ENCODE data around the gene SLC6A7.

GRCh38 chr5:150227036-150227435 lies 37.2 kb downstream of the SLC6A7 start:
- TF ChIP-seq POLR2A (IDR thresholded peaks at IDR 0.05; ENCODE audit: extremely low read depth, insufficient read length) (no peak), CTCF (IDR thresholded peaks at IDR 0.05; ENCODE audit: low read depth, low read length) (no peak), MYC (IDR thresholded peaks at IDR 0.05; ENCODE audit: low read depth, low read length) (no peak)
